ENCODE results near the gene PRIMPOL.

The PRIMPOL gene

GRCh38 chr4:184689681-184690080 is 40.1 kb downstream of the PRIMPOL start:
- H3K4me3 ChIP-seq (ENCODE audit: low read depth, low read length): no peak overlapping the region
- TF ChIP-seq CTCF (IDR thresholded peaks at IDR 0.05; ENCODE audit: low read depth, low read length): no peak

- TF ChIP-seq CTCF (IDR thresholded peaks at IDR 0.05; ENCODE audit: low read depth, low read length): no peak
- H3K4me3 ChIP-seq (ENCODE audit: low read depth, low read length): no peak overlapping the region
These were observed 43.5 kb downstream of the PRIMPOL start for GRCh38 chr4:184693056-184693455.

- no peak overlapping the region for H3K4me3 ChIP-seq (ENCODE audit: low read depth, low read length)
- TF ChIP-seq CTCF (IDR thresholded peaks at IDR 0.05; ENCODE audit: low read depth, low read length): no peak
These were observed 44.9 kb downstream of the PRIMPOL start for GRCh38 chr4:184694412-184694956.

GRCh38 chr4:184695178-184695896 is 45.8 kb downstream of the PRIMPOL start:
- no peak overlapping the region for H3K4me3 ChIP-seq (ENCODE audit: low read depth, low read length)
- TF ChIP-seq CTCF (IDR thresholded peaks at IDR 0.05; ENCODE audit: low read depth, low read length): no peak

GRCh38 chr4:184697956-184698355 is 48.4 kb downstream of the PRIMPOL start:
- no peak overlapping the region for H3K4me3 ChIP-seq (ENCODE audit: low read depth, low read length)
- no peak for TF ChIP-seq CTCF (IDR thresholded peaks at IDR 0.05; ENCODE audit: low read depth, low read length)

GRCh38 chr4:184699941-184700340 is 50.4 kb downstream of the PRIMPOL start:
- H3K4me3 ChIP-seq (ENCODE audit: low read depth, low read length): no peak overlapping the region
- no peak for TF ChIP-seq CTCF (IDR thresholded peaks at IDR 0.05; ENCODE audit: low read depth, low read length)

- no peak overlapping the region for H3K4me3 ChIP-seq (ENCODE audit: low read depth, low read length)
- TF ChIP-seq CTCF (IDR thresholded peaks at IDR 0.05; ENCODE audit: low read depth, low read length): no peak
These were observed 52.6 kb downstream of the PRIMPOL start for GRCh38 chr4:184702114-184702513.

Measured in WI38 (cell line).